GM23338 (cell line): Measurements from ENCODE around the gene PCDHB10. TPM values are rescaled to one million over a fixed set of nuclear protein-coding genes. Genes with fewer than 3 reads are reported as not detected.

ENCODE experiments used
- ATAC-seq: fragments of 200-7000 bp; cut with Tn5 transposase; 3 replicates; pipeline ENCODE4 v1.9.1; 2020
- DNase-seq: peaks from one replicate; pipeline ENCODE4 v3.0.0-alpha.2; 2015; ENCODE audit warnings: low spot score
- H2AFZ ChIP-seq: fragments of 200-600 bp; sonication (generic); 2 replicates; pipeline ENCODE4 v1.8.0; 2016; ENCODE audit warnings: antibody characterized with exemption, mild to moderate bottlenecking, moderate library complexity
- H3F3A ChIP-seq: fragments of 200-600 bp; sonication (generic); replicated peaks from 2 replicates; pipeline ENCODE4 v1.8.0; 2017; ENCODE audit warnings: antibody characterized with exemption, mixed run types, low read depth
- H3K27ac ChIP-seq: fragments of 200-600 bp; sonication (generic); 2 replicates; pipeline ENCODE4 v1.6.1; 2016; ENCODE audit warnings: low read depth
- H3K27me3 ChIP-seq: fragments of 200-600 bp; sonication (generic); 2 replicates; pipeline ENCODE4 v1.8.0; 2016; ENCODE audit warnings: mild to moderate bottlenecking, mixed run types, moderate library complexity; ENCODE audit not compliant: insufficient read depth
- H3K36me3 ChIP-seq: fragments of 200-600 bp; sonication (generic); 2 replicates; pipeline ENCODE4 v1.8.0; 2016; ENCODE audit warnings: mild to moderate bottlenecking; ENCODE audit not compliant: insufficient read depth
- H3K4me1 ChIP-seq: fragments of 200-600 bp; sonication (generic); 2 replicates; pipeline ENCODE4 v1.8.0; 2016; ENCODE audit warnings: mild to moderate bottlenecking, moderate library complexity; ENCODE audit not compliant: insufficient read depth
- H3K4me2 ChIP-seq: fragments of 200-600 bp; sonication (generic); 2 replicates; pipeline ENCODE4 v1.7.1; 2017; ENCODE audit warnings: mixed run types
- H3K4me3 ChIP-seq: fragments of 200-600 bp; sonication (generic); 2 replicates; pipeline ENCODE4 v1.6.1; 2016; ENCODE audit warnings: mixed run types
- H3K79me2 ChIP-seq: fragments of 200-600 bp; sonication (generic); replicated peaks from 2 replicates; pipeline ENCODE4 v1.8.0; 2017; ENCODE audit warnings: mild to moderate bottlenecking; ENCODE audit not compliant: insufficient read depth
- H3K9me2 ChIP-seq: fragments of 200-600 bp; sonication (generic); 2 replicates; pipeline ENCODE4 v1.8.0; 2017; ENCODE audit not compliant: insufficient read depth
- H4K20me1 ChIP-seq: fragments of 200-600 bp; sonication (generic); replicated peaks from 2 replicates; pipeline ENCODE4 v1.8.0; 2017; ENCODE audit warnings: mild to moderate bottlenecking; ENCODE audit not compliant: insufficient read depth
- H3K27ac Mint-ChIP-seq: 2 replicates; pipeline ENCODE4 v1.8.0; 2020; ENCODE audit warnings: inconsistent platforms, mild to moderate bottlenecking, moderate library complexity, mixed read lengths
- H3K27me3 Mint-ChIP-seq: 3 replicates; pipeline ENCODE4 v1.8.0; 2022; ENCODE audit warnings: low read depth, mild to moderate bottlenecking, moderate library complexity, mixed read lengths, inconsistent platforms; ENCODE audit not compliant: insufficient read depth, poor library complexity
- H3K36me3 Mint-ChIP-seq: 3 replicates; pipeline ENCODE4 v1.8.0; 2021; ENCODE audit warnings: low read depth, mild to moderate bottlenecking, inconsistent platforms, moderate library complexity, mixed read lengths
- H3K4me1 Mint-ChIP-seq: 3 replicates; pipeline ENCODE4 v1.8.0; 2020; ENCODE audit warnings: mild to moderate bottlenecking, inconsistent platforms, mixed read lengths
- H3K4me3 Mint-ChIP-seq: 3 replicates; pipeline ENCODE4 v1.8.0; 2021; ENCODE audit warnings: moderate library complexity, mild to moderate bottlenecking, inconsistent platforms, mixed read lengths
- H3K9me3 Mint-ChIP-seq: 3 replicates; pipeline ENCODE4 v1.8.0; 2020; ENCODE audit warnings: moderate library complexity, mild to moderate bottlenecking, inconsistent platforms, mixed read lengths
- CREB1 ChIP-seq: fragments of 250-450 bp; sonication (Bioruptor Pico); IDR thresholded peaks from 2 replicates; pipeline ENCODE4 v1.5.0; 2020; ENCODE audit warnings: low read depth, mild to moderate bottlenecking, moderate library complexity
- ETS1 ChIP-seq: IDR thresholded peaks from 2 replicates; pipeline ENCODE4 v1.6.1; 2016; ENCODE audit warnings: antibody characterized with exemption
- EZH2phosphoT487 ChIP-seq: fragments of 200-600 bp; sonication (generic); IDR thresholded peaks from one replicate; pipeline ENCODE4 v1.8.1; 2018; ENCODE audit warnings: antibody characterized with exemption; ENCODE audit not compliant: unreplicated experiment
- JUNB ChIP-seq: IDR thresholded peaks from one replicate; pipeline ENCODE4 v1.6.1; 2016; ENCODE audit warnings: antibody characterized with exemption; ENCODE audit not compliant: unreplicated experiment
- NANOG ChIP-seq: IDR thresholded peaks from 2 replicates; pipeline ENCODE4 v1.6.1; 2016; ENCODE audit warnings: antibody characterized with exemption, borderline replicate concordance
- REST ChIP-seq: IDR thresholded peaks from one replicate; pipeline ENCODE4 v1.6.1; 2018; ENCODE audit warnings: antibody characterized with exemption; ENCODE audit not compliant: unreplicated experiment
- ZNF114 ChIP-seq: fragments of 250-450 bp; sonication (Bioruptor Pico); IDR thresholded peaks from 2 replicates; pipeline ENCODE4 v1.5.0; 2020; ENCODE audit warnings: mild to moderate bottlenecking, moderate library complexity
- ZNF331 ChIP-seq: fragments of 250-450 bp; sonication (Bioruptor Pico); IDR thresholded peaks from 2 replicates; pipeline ENCODE4 v1.5.0; 2020; ENCODE audit warnings: low read depth, mild to moderate bottlenecking, moderate library complexity
- polyA plus RNA-seq: library from polyadenylated mRNA; unstranded; fragments of >200 nt; fragmentation: Nextera tagmentation; extraction: Ambion mirVana; gene quantifications from 2 replicates; pipeline ENCODE4 v1.2.1, GENCODE V29; 2016
- total RNA-seq: library from RNA; depleted of rRNA; stranded (reverse); fragments of >200 nt; shearing (Covaris generic); gene quantifications from 2 replicates; pipeline ENCODE4 v1.2.3, GENCODE V29; 2014; rRNA removed

Gene PCDHB10
- total and polyA plus RNA-seq, 2 experiments from 2014 or later, result 1.6 to 2.7 TPM

GRCh38 chr5:141236516-141237313, 44.6 kb downstream of the PCDHB10 start:
- Histone ChIP-seq H3K9me2 (no peaks in the 10 kb centered on the region), H3F3A (no peaks in the 10 kb centered on the region), H3K4me3 (no peak overlapping the region), H3K4me1 (0 out of 2 replicates have a peak, but pooled peaks cover 6% of the 10 kb centered on the region), H3K27me3 (no peaks in the 10 kb centered on the region), H3K79me2 (no peaks in the 10 kb centered on the region), H3K4me2 (no peak overlapping the region), H4K20me1 (no peaks in the 10 kb centered on the region), H3K27ac (no peak overlapping the region), H3K36me3 (no peaks in the 10 kb centered on the region), H2AFZ (no peak overlapping the region)
- ATAC-seq (no peak), DNase-seq (peak; percentile 34)
- Mint-ChIP-seq H3K27me3 (peaks cover 4% of the 10 kb centered on the region), H3K27ac (no peak overlapping the region), H3K36me3 (peaks cover 36% of the 10 kb centered on the region), H3K9me3 (peaks cover 63% of the 10 kb centered on the region), H3K4me1 (peaks cover 2% of the 10 kb centered on the region; the same call in 1 of the 3 replicates), H3K4me3 (no peak overlapping the region)
- TF ChIP-seq EZH2phosphoT487 (no peak), CREB1 (CRISPR knock-in tag) (no peak)

- Histone ChIP-seq H3K9me2 (no peaks in the 10 kb centered on the region), H3K27ac (no peak overlapping the region), H4K20me1 (no peaks in the 10 kb centered on the region), H3K4me2 (no peak overlapping the region), H3F3A (no peaks in the 10 kb centered on the region), H3K27me3 (no peaks in the 10 kb centered on the region), H3K4me1 (peaks cover 12% of the 10 kb centered on the region; the same call in 1 of the 2 replicates), H3K79me2 (no peaks in the 10 kb centered on the region), H3K4me3 (no peak overlapping the region), H3K36me3 (no peaks in the 10 kb centered on the region), H2AFZ (no peak overlapping the region)
- ATAC-seq (no peak), DNase-seq (no peak)
- H3K4me3 Mint-ChIP-seq, result no peak overlapping the region
- peaks cover 64% of the 10 kb centered on the region for H3K9me3 Mint-ChIP-seq
- peaks cover 7% of the 10 kb centered on the region; the same call in 2 of the 3 replicates for H3K4me1 Mint-ChIP-seq
- H3K27ac Mint-ChIP-seq, result no peak overlapping the region
- peaks cover 9% of the 10 kb centered on the region for H3K27me3 Mint-ChIP-seq
- H3K36me3 Mint-ChIP-seq, result peaks cover 38% of the 10 kb centered on the region
- TF ChIP-seq ETS1 (no peak), JUNB (no peak), ZNF331 (CRISPR knock-in tag) (no peak), REST (no peak), ZNF114 (CRISPR knock-in tag) (no peak), EZH2phosphoT487 (no peak), NANOG (no peak)
These were observed 49.3 kb downstream of the PCDHB10 start for GRCh38 chr5:141241496-141241895.

Other genes starting within 250 kb of the PCDHB10 start
Only the 30 nearest of the 37 such genes appear.
- 0.03 and 0.08 TPM in 2 replicates for gene PCDHB1, start 141.0 kb upstream of the PCDHB10 start, total RNA-seq
- gene PCDHB1, start 141.0 kb upstream of the PCDHB10 start, polyA plus RNA-seq, result 0.05 and 0.09 TPM in 2 replicates
- gene PCDHB2, start 97.7 kb upstream of the PCDHB10 start, total RNA-seq, result 28.6 and 34.2 TPM in 2 replicates
- 7.1 and 9.3 TPM in 2 replicates for gene PCDHB2, start 97.7 kb upstream of the PCDHB10 start, polyA plus RNA-seq
- gene PCDHB3, start 91.9 kb upstream of the PCDHB10 start, total RNA-seq, result 15.3 and 19.4 TPM in 2 replicates
- 4.7 and 5.2 TPM in 2 replicates for gene PCDHB3, start 91.9 kb upstream of the PCDHB10 start, polyA plus RNA-seq
- gene PCDHB4, start 70.5 kb upstream of the PCDHB10 start, total RNA-seq, result 1.7 and 2.7 TPM in 2 replicates
- gene PCDHB4, start 70.5 kb upstream of the PCDHB10 start, polyA plus RNA-seq, result 0.87 and 1.3 TPM in 2 replicates
- gene PCDHB5, start 57.1 kb upstream of the PCDHB10 start, total RNA-seq, result 37.7 and 49.7 TPM in 2 replicates
- 18.7 and 20.0 TPM in 2 replicates for gene PCDHB5, start 57.1 kb upstream of the PCDHB10 start, polyA plus RNA-seq
- 0.23 and 0.52 TPM in 2 replicates for gene PCDHB6, start 42.3 kb upstream of the PCDHB10 start, total RNA-seq
- gene PCDHB6, start 42.3 kb upstream of the PCDHB10 start, polyA plus RNA-seq, result 0.11 and 0.17 TPM in 2 replicates
- 0.39 and 1.0 TPM in 2 replicates for gene PCDHB7, start 19.7 kb upstream of the PCDHB10 start, total RNA-seq
- gene PCDHB7, start 19.7 kb upstream of the PCDHB10 start, polyA plus RNA-seq, result 0.33 and 0.48 TPM in 2 replicates
- 2.6 and 2.7 TPM in 2 replicates for gene PCDHB8, start 14.6 kb upstream of the PCDHB10 start, total RNA-seq
- gene PCDHB8, start 14.6 kb upstream of the PCDHB10 start, polyA plus RNA-seq, result 0.45 and 0.84 TPM in 2 replicates
- gene PCDHB16, start 10.0 kb upstream of the PCDHB10 start, total RNA-seq, result 2.2 and 2.4 TPM in 2 replicates
- gene PCDHB16, start 10.0 kb upstream of the PCDHB10 start, polyA plus RNA-seq, result 0.73 and 0.92 TPM in 2 replicates
- 0.63 and 0.78 TPM in 2 replicates for gene PCDHB9, start 5.2 kb upstream of the PCDHB10 start, total RNA-seq
- 0.27 and 0.45 TPM in 2 replicates for gene PCDHB9, start 5.2 kb upstream of the PCDHB10 start, polyA plus RNA-seq
- 0.47 and 1.3 TPM in 2 replicates for gene PCDHB11, start 7.3 kb downstream of the PCDHB10 start, total RNA-seq
- gene PCDHB11, start 7.3 kb downstream of the PCDHB10 start, polyA plus RNA-seq, result 0.19 and 0.33 TPM in 2 replicates
- 3.7 and 4.3 TPM in 2 replicates for gene PCDHB12, start 16.4 kb downstream of the PCDHB10 start, total RNA-seq
- 0.80 and 1.3 TPM in 2 replicates for gene PCDHB12, start 16.4 kb downstream of the PCDHB10 start, polyA plus RNA-seq
- 2.4 and 3.5 TPM in 2 replicates for gene PCDHB13, start 21.6 kb downstream of the PCDHB10 start, total RNA-seq
- 0.87 and 1.1 TPM in 2 replicates for gene PCDHB13, start 21.6 kb downstream of the PCDHB10 start, polyA plus RNA-seq
- gene PCDHB14, start 31.0 kb downstream of the PCDHB10 start, total RNA-seq, result 3.2 and 4.1 TPM in 2 replicates
- gene PCDHB14, start 31.0 kb downstream of the PCDHB10 start, polyA plus RNA-seq, result 0.71 and 0.83 TPM in 2 replicates
- gene PCDHB15, start 53.0 kb downstream of the PCDHB10 start, total RNA-seq, result 8.0 and 12.1 TPM in 2 replicates
- gene PCDHB15, start 53.0 kb downstream of the PCDHB10 start, polyA plus RNA-seq, result 4.9 and 6.1 TPM in 2 replicates
- gene SLC25A2, start 111.7 kb downstream of the PCDHB10 start, total RNA-seq, result not detected in 2 replicates
- not detected in 2 replicates for gene SLC25A2, start 111.7 kb downstream of the PCDHB10 start, polyA plus RNA-seq
- gene TAF7, start 128.4 kb downstream of the PCDHB10 start, total RNA-seq, result 92.0 and 107 TPM in 2 replicates
- 187 and 217 TPM in 2 replicates for gene TAF7, start 128.4 kb downstream of the PCDHB10 start, polyA plus RNA-seq
- 1.7 and 2.2 TPM in 2 replicates for gene PCDHGA1, start 138.2 kb downstream of the PCDHB10 start, total RNA-seq
- 0.07 and 0.39 TPM in 2 replicates for gene PCDHGA1, start 138.2 kb downstream of the PCDHB10 start, polyA plus RNA-seq
- 0.82 and 1.0 TPM in 2 replicates for gene PCDHGA2, start 146.4 kb downstream of the PCDHB10 start, total RNA-seq
- 0.17 and 0.45 TPM in 2 replicates for gene PCDHGA2, start 146.4 kb downstream of the PCDHB10 start, polyA plus RNA-seq
- 0.90 and 1.2 TPM in 2 replicates for gene PCDHGA3, start 151.5 kb downstream of the PCDHB10 start, total RNA-seq
- 0.28 and 0.63 TPM in 2 replicates for gene PCDHGA3, start 151.5 kb downstream of the PCDHB10 start, polyA plus RNA-seq
- 8.9 and 9.1 TPM in 2 replicates for gene PCDHGB1, start 157.7 kb downstream of the PCDHB10 start, total RNA-seq
- gene PCDHGB1, start 157.7 kb downstream of the PCDHB10 start, polyA plus RNA-seq, result 0.52 and 0.74 TPM in 2 replicates
- gene PCDHGA4, start 162.7 kb downstream of the PCDHB10 start, total RNA-seq, result 4.2 and 7.2 TPM in 2 replicates
- 0.33 and 0.99 TPM in 2 replicates for gene PCDHGA4, start 162.7 kb downstream of the PCDHB10 start, polyA plus RNA-seq
- 5.0 and 5.8 TPM in 2 replicates for gene PCDHGB2, start 167.6 kb downstream of the PCDHB10 start, total RNA-seq
- 0.87 and 1.2 TPM in 2 replicates for gene PCDHGB2, start 167.6 kb downstream of the PCDHB10 start, polyA plus RNA-seq
- 2.9 and 3.1 TPM in 2 replicates for gene PCDHGA5, start 171.8 kb downstream of the PCDHB10 start, total RNA-seq
- gene PCDHGA5, start 171.8 kb downstream of the PCDHB10 start, polyA plus RNA-seq, result 0.49 and 0.55 TPM in 2 replicates
- gene PCDHGB3, start 177.9 kb downstream of the PCDHB10 start, total RNA-seq, result 4.8 and 5.8 TPM in 2 replicates
- 0.24 and 0.26 TPM in 2 replicates for gene PCDHGB3, start 177.9 kb downstream of the PCDHB10 start, polyA plus RNA-seq
- 4.5 and 4.8 TPM in 2 replicates for gene PCDHGA6, start 181.5 kb downstream of the PCDHB10 start, total RNA-seq
- 0.99 and 1.2 TPM in 2 replicates for gene PCDHGA6, start 181.5 kb downstream of the PCDHB10 start, polyA plus RNA-seq
- gene PCDHGA7, start 190.4 kb downstream of the PCDHB10 start, total RNA-seq, result 2.9 and 4.4 TPM in 2 replicates
- gene PCDHGA7, start 190.4 kb downstream of the PCDHB10 start, polyA plus RNA-seq, result 0.44 and 0.50 TPM in 2 replicates
- gene PCDHGB4, start 195.3 kb downstream of the PCDHB10 start, total RNA-seq, result 13.0 and 16.6 TPM in 2 replicates
- gene PCDHGB4, start 195.3 kb downstream of the PCDHB10 start, polyA plus RNA-seq, result 3.0 and 3.5 TPM in 2 replicates
- gene PCDHGA8, start 200.3 kb downstream of the PCDHB10 start, total RNA-seq, result 4.6 and 5.3 TPM in 2 replicates
- gene PCDHGA8, start 200.3 kb downstream of the PCDHB10 start, polyA plus RNA-seq, result 0.70 and 1.1 TPM in 2 replicates
- gene PCDHGB5, start 205.6 kb downstream of the PCDHB10 start, total RNA-seq, result 15.7 and 18.5 TPM in 2 replicates
- 1.7 and 2.5 TPM in 2 replicates for gene PCDHGB5, start 205.6 kb downstream of the PCDHB10 start, polyA plus RNA-seq